NCI-H187 (cell line): Measurements from ENCODE around the gene SH2B3.
A peak's percentile ranks its signal among the peaks of the same experiment; 100 is the strongest.
"Not testable (repeated sequence)": the region's sequence is repeated elsewhere in the genome, so short reads cannot be mapped to it uniquely, and the experiment has no call there.

Experiments used
- DNase-seq, 2 experiments: peaks; one replicate each; lab custom pipeline; 2025; lab: John Stamatoyannopoulos, UW

The SH2B3 gene

GRCh38 chr12:111405859-111406473, at the start of gene SH2B3:
Gene SH2B3, plus strand, starts transcription at chr12:111405923. Its CDS starts 12,223 bp downstream, at chr12:111418146.
- no peak for DNase-seq

- DNase-seq, result no peak
Observed at GRCh38 chr12:111359231-111359913, 46.4 kb upstream of the SH2B3 start.

GRCh38 chr12:111359914-111360276, 45.8 kb upstream of the SH2B3 start:
- no peak for DNase-seq

- DNase-seq, result no peak
Observed at GRCh38 chr12:111360325-111360930, 45.3 kb upstream of the SH2B3 start.

GRCh38 chr12:111361073-111361716, 44.5 kb upstream of the SH2B3 start:
- DNase-seq, result no peak

GRCh38 chr12:111361717-111362576, 43.8 kb upstream of the SH2B3 start:
- no peak for DNase-seq

GRCh38 chr12:111362687-111363475, 42.8 kb upstream of the SH2B3 start:
- DNase-seq, result no peak

- DNase-seq, result no peak
Observed at GRCh38 chr12:111363578-111363977, 42.1 kb upstream of the SH2B3 start.

GRCh38 chr12:111366075-111366474, 39.6 kb upstream of the SH2B3 start:
- DNase-seq, result no peak

GRCh38 chr12:111366583-111366982, 39.1 kb upstream of the SH2B3 start:
- DNase-seq, result no peak

- DNase-seq, result no peak
Observed at GRCh38 chr12:111367661-111368221, 38.0 kb upstream of the SH2B3 start.

- no peak for DNase-seq
Observed at GRCh38 chr12:111368291-111368787, 37.4 kb upstream of the SH2B3 start.

- peak; percentile 49 to 66 for DNase-seq
Observed at GRCh38 chr12:111368788-111369495, 36.8 kb upstream of the SH2B3 start, which contains the start of gene PHETA1. Gene PHETA1, minus strand, starts transcription at chr12:111369095. Its CDS starts 5,668 bp downstream, at chr12:111363427.

GRCh38 chr12:111369496-111370220, 36.1 kb upstream of the SH2B3 start:
- DNase-seq, result no peak

- DNase-seq, result not testable (repeated sequence)
Observed at GRCh38 chr12:111373231-111373630, 32.5 kb upstream of the SH2B3 start.

GRCh38 chr12:111377440-111377839, 28.3 kb upstream of the SH2B3 start:
- DNase-seq, result no peak

GRCh38 chr12:111379942-111380554, 25.7 kb upstream of the SH2B3 start:
- no peak for DNase-seq

- no peak for DNase-seq
Observed at GRCh38 chr12:111384596-111384995, 21.1 kb upstream of the SH2B3 start.

- DNase-seq, result no peak
Observed at GRCh38 chr12:111386885-111387284, 18.8 kb upstream of the SH2B3 start.
